ENCODE results near the gene STK32B. TPM values are rescaled to one million over a fixed set of nuclear protein-coding genes. Genes with fewer than 3 reads are reported as not detected.
A peak's percentile ranks its signal among the peaks of the same experiment; 100 is the strongest.

The STK32B gene
- total RNA-seq, 8 experiments from 2014 or later = 1.8 to 25.1 (median 4.7) TPM

DNA sequence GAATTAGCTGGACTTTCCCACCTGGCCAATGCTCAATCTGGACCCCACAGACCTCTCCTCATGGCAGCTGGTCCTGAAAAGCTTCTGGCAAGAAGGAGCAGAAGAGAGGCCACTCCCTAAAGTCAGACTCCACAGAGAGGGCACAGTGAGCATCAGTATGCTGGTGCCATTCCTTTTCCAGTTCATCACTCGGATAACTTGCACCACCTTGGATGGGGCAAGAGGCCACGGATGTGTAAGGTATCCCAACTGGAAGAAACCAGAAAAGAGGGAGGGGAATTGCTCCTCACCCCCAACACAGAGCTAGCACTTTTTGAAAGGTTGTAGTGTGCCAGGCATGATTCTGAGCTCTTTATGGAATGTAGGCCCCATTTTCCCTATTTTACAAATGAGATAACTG is 85.9 kb downstream of the STK32B start:
- Histone ChIP-seq H3K4me3 (no peak overlapping the region), H3K27ac (no peak overlapping the region), H3K4me1 (replicated peaks in 1 of 2) (no peaks in the 10 kb centered on the region)
- no peak for ATAC-seq (replicated peaks in 6 of 8)
- in situ Hi-C loops (cut with MboI; ENCODE audit: low pct_unique_long_range_greater_than_20kb in 2 of 9, low sequenced_read_pairs in 9 of 9, unreplicated experiment in 9 of 9) = no loop called here
- 50 to 100% methylated on average over 1 to 2 of the region's 2 CpGs; no CpG with 5 or more reads in 8 of the 10 experiments for WGBS, 10 experiments

DNA sequence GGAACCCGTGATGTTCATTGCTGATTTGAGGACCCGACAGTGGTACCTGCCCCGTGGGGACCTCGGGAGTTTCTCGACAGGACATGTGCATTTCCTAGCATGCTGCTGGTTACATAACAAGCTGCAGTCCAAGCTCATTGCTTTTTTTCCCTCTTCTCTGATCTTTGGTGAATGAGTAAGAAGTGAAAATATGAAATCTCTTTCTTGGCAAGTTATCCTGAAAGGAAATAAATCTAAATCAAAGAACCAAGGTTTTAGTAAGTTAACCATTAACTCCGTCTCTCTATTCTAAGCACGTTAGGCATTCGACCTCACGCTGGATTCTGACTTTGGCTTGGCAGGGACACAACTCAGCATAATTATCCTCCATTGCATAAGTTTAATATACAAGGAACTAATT is 86.6 kb downstream of the STK32B start:
- in situ Hi-C loops (cut with MboI; ENCODE audit: low pct_unique_long_range_greater_than_20kb in 2 of 9, low sequenced_read_pairs in 9 of 9, unreplicated experiment in 9 of 9) = no loop called here

GRCh38 chr4:5138389-5138788 is 87.1 kb downstream of the STK32B start:
- H3K27ac ChIP-seq = no peak overlapping the region
- no peaks in the 10 kb centered on the region for H3K4me1 ChIP-seq (replicated peaks in 1 of 2)
- WGBS, 10 experiments = 85 to 100% (median 100%) methylated on average over 1 to 3 of the region's 3 CpGs
- H3K4me3 ChIP-seq = no peak overlapping the region
- ATAC-seq (replicated peaks in 6 of 8) = peak in 1 of 8 experiments; percentile 46
- in situ Hi-C loops (cut with MboI; ENCODE audit: low pct_unique_long_range_greater_than_20kb in 2 of 9, low sequenced_read_pairs in 9 of 9, unreplicated experiment in 9 of 9) = no loop called here

More for the DNA sequence above, 86.6 kb downstream of the STK32B start:
- H3K4me1 ChIP-seq (replicated peaks in 1 of 2) = no peaks in the 10 kb centered on the region
- H3K4me3 ChIP-seq = no peak overlapping the region
- no peak for ATAC-seq (replicated peaks in 6 of 8)
- H3K27ac ChIP-seq = no peak overlapping the region
- 10 to 84% (median 34%) methylated on average over 1 to 9 of the region's 9 CpGs for WGBS, 10 experiments

GRCh38 chr4:5139141-5139540 is 87.9 kb downstream of the STK32B start:
- H3K27ac ChIP-seq = no peak overlapping the region
- 40 to 100% (median 76%) methylated on average over 1 of the region's 2 CpGs; no CpG with 5 or more reads in 6 of the 10 experiments for WGBS, 10 experiments
- no peaks in the 10 kb centered on the region for H3K4me1 ChIP-seq (replicated peaks in 1 of 2)
- ATAC-seq (replicated peaks in 6 of 8) = no peak
- no peak overlapping the region for H3K4me3 ChIP-seq
- in situ Hi-C loops (cut with MboI; ENCODE audit: low pct_unique_long_range_greater_than_20kb in 2 of 9, low sequenced_read_pairs in 9 of 9, unreplicated experiment in 9 of 9) = no loop called here

DNA sequence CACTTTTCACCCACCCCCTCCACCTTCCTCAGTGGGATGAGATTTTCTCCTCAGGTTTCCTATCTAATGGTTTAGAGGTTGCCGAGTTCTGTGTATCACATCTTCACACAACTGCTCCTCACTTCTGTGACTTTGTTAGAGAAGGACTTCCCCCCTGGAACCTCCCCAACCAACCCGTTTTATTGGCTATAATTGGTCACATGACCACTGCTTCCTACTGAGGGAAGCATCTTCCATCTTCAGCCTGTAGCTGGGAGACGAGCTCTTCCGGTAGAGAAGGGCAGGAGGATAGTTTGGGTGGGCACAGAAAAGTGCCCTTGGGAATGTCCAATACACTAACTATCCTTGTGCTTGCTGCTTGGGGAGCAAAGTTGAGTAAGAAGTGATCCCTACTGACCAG is 90.5 kb downstream of the STK32B start:
- no peak overlapping the region for H3K27ac ChIP-seq
- no peak overlapping the region for H3K4me3 ChIP-seq
- no peaks in the 10 kb centered on the region for H3K4me1 ChIP-seq (replicated peaks in 1 of 2)
- in situ Hi-C loops (cut with MboI; ENCODE audit: low pct_unique_long_range_greater_than_20kb in 2 of 9, low sequenced_read_pairs in 9 of 9, unreplicated experiment in 9 of 9) = no loop called here
- WGBS, 10 experiments = 57 to 100% (median 83%) methylated on average over 1 to 4 of the region's 4 CpGs; no CpG with 5 or more reads in 3 of the 10 experiments
- no peak for ATAC-seq (replicated peaks in 6 of 8)

- H3K4me1 ChIP-seq (replicated peaks in 1 of 2) = no peaks in the 10 kb centered on the region
- in situ Hi-C loops (cut with MboI; ENCODE audit: low pct_unique_long_range_greater_than_20kb in 2 of 9, low sequenced_read_pairs in 9 of 9, unreplicated experiment in 9 of 9) = no loop called here
- H3K4me3 ChIP-seq = no peak overlapping the region
- peak in 3 of 8 experiments; percentile 29 to 57 (median 51) for ATAC-seq (replicated peaks in 6 of 8)
- no peak overlapping the region for H3K27ac ChIP-seq
- 40 to 100% (median 76%) methylated on average over 1 to 3 of the region's 3 CpGs; no CpG with 5 or more reads in 1 of the 10 experiments for WGBS, 10 experiments
Observed at GRCh38 chr4:5142726-5143125, 91.4 kb downstream of the STK32B start.

DNA sequence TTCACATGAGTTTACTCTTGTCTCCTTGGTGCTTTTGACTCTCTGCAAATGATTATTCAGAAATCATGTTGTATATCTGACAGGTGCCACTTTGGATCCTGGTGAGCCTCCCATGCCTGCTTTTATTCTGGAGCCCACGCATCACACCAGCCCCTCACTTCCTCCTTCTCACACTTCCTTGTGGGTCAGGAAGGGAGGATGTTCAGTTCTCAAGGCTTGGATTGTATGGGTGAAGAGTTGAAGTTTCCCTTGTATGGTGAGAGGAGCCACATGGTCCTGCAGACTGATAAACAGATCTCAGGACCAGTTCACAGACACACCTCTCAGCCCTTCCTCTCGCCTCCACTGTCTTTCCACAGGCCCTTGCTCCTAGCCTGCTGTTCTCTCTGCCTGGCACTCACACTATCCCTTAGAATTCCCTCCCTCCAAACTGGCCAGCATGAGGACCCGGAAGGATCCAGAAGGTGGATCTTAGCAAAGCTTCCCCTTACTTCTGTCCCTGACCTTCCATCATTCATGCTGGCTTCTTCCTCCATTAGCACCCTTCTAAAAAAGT is 92.1 kb downstream of the STK32B start:
- H3K4me1 ChIP-seq (replicated peaks in 1 of 2) = no peaks in the 10 kb centered on the region
- ATAC-seq (replicated peaks in 6 of 8) = no peak
- in situ Hi-C loops (cut with MboI; ENCODE audit: low pct_unique_long_range_greater_than_20kb in 2 of 9, low sequenced_read_pairs in 9 of 9, unreplicated experiment in 9 of 9) = no loop called here
- no peak overlapping the region for H3K4me3 ChIP-seq
- H3K27ac ChIP-seq = no peak overlapping the region
- WGBS, 10 experiments = 67 to 100% (median 82%) methylated on average over 1 to 2 of the region's 3 CpGs; no CpG with 5 or more reads in 4 of the 10 experiments

GRCh38 chr4:5143940-5144339 is 92.7 kb downstream of the STK32B start:
- no peak overlapping the region for H3K4me3 ChIP-seq
- in situ Hi-C loops (cut with MboI; ENCODE audit: low pct_unique_long_range_greater_than_20kb in 2 of 9, low sequenced_read_pairs in 9 of 9, unreplicated experiment in 9 of 9) = no loop called here
- no peak overlapping the region for H3K27ac ChIP-seq
- ATAC-seq (replicated peaks in 6 of 8) = peak in 1 of 8 experiments; percentile 40
- WGBS, 10 experiments = 63 to 90% (median 82%) methylated on average over 1 to 4 of the region's 4 CpGs; no CpG with 5 or more reads in 4 of the 10 experiments
- no peaks in the 10 kb centered on the region for H3K4me1 ChIP-seq (replicated peaks in 1 of 2)

- 33 to 100% (median 85%) methylated on average over 1 to 2 of the region's 2 CpGs; no CpG with 5 or more reads in 4 of the 10 experiments for WGBS, 10 experiments
- in situ Hi-C loops (cut with MboI; ENCODE audit: low pct_unique_long_range_greater_than_20kb in 2 of 9, low sequenced_read_pairs in 9 of 9, unreplicated experiment in 9 of 9) = no loop called here
- Histone ChIP-seq H3K4me3 (no peak overlapping the region), H3K4me1 (replicated peaks in 1 of 2) (no peaks in the 10 kb centered on the region), H3K27ac (no peak overlapping the region)
- ATAC-seq (replicated peaks in 6 of 8) = no peak
Observed at GRCh38 chr4:5144384-5144783, 93.1 kb downstream of the STK32B start.

GRCh38 chr4:5146248-5146647 is 95.0 kb downstream of the STK32B start:
- 49 to 92% (median 77%) methylated on average over 2 to 6 of the region's 6 CpGs; no CpG with 5 or more reads in 2 of the 10 experiments for WGBS, 10 experiments
- in situ Hi-C loops (cut with MboI; ENCODE audit: low pct_unique_long_range_greater_than_20kb in 2 of 9, low sequenced_read_pairs in 9 of 9, unreplicated experiment in 9 of 9) = no loop called here
- no peaks in the 10 kb centered on the region for H3K4me1 ChIP-seq (replicated peaks in 1 of 2)
- no peak overlapping the region for H3K27ac ChIP-seq
- ATAC-seq (replicated peaks in 6 of 8) = no peak
- H3K4me3 ChIP-seq = no peak overlapping the region

DNA sequence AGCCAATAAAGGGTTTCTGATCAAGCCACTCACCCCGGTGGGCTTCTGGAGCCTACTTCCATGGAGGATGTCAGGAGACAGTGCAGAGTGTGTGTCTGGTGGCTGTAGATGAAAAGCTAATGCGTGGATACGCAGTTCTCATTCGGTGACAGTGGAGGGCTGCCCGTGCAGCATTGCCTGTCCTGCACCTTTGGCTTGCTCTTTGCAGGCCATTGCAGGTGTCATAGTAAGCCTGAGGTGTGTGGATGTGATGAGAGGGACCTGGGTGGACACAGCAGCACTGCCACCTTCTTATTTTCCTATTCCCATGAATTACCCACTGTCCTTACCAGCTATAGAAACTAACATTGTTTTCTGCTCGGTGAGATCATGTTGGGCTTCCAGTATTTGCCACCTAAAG is 101.2 kb downstream of the STK32B start:
- no peak overlapping the region for H3K27ac ChIP-seq
- no peak overlapping the region for H3K4me3 ChIP-seq
- 20 to 92% (median 69%) methylated on average over 1 to 6 of the region's 6 CpGs; no CpG with 5 or more reads in 5 of the 10 experiments for WGBS, 10 experiments
- ATAC-seq (replicated peaks in 6 of 8) = no peak
- H3K4me1 ChIP-seq (replicated peaks in 1 of 2) = peaks cover 2 to 3% of the 10 kb centered on the region in 2 donors
- in situ Hi-C loops (cut with MboI; ENCODE audit: low pct_unique_long_range_greater_than_20kb in 2 of 9, low sequenced_read_pairs in 9 of 9, unreplicated experiment in 9 of 9) = no loop called here

GRCh38 chr4:5156682-5157081 is 105.4 kb downstream of the STK32B start:
- ATAC-seq (replicated peaks in 6 of 8) = no peak
- H3K27ac ChIP-seq = no peak overlapping the region
- WGBS, 10 experiments = 0 to 100% (median 49%) methylated on average over 1 to 3 of the region's 3 CpGs; no CpG with 5 or more reads in 1 of the 10 experiments
- H3K4me3 ChIP-seq = no peak overlapping the region
- in situ Hi-C loops (cut with MboI; ENCODE audit: low pct_unique_long_range_greater_than_20kb in 2 of 9, low sequenced_read_pairs in 9 of 9, unreplicated experiment in 9 of 9) = no loop called here
- peaks cover 2 to 3% of the 10 kb centered on the region in 2 donors for H3K4me1 ChIP-seq (replicated peaks in 1 of 2)

DNA sequence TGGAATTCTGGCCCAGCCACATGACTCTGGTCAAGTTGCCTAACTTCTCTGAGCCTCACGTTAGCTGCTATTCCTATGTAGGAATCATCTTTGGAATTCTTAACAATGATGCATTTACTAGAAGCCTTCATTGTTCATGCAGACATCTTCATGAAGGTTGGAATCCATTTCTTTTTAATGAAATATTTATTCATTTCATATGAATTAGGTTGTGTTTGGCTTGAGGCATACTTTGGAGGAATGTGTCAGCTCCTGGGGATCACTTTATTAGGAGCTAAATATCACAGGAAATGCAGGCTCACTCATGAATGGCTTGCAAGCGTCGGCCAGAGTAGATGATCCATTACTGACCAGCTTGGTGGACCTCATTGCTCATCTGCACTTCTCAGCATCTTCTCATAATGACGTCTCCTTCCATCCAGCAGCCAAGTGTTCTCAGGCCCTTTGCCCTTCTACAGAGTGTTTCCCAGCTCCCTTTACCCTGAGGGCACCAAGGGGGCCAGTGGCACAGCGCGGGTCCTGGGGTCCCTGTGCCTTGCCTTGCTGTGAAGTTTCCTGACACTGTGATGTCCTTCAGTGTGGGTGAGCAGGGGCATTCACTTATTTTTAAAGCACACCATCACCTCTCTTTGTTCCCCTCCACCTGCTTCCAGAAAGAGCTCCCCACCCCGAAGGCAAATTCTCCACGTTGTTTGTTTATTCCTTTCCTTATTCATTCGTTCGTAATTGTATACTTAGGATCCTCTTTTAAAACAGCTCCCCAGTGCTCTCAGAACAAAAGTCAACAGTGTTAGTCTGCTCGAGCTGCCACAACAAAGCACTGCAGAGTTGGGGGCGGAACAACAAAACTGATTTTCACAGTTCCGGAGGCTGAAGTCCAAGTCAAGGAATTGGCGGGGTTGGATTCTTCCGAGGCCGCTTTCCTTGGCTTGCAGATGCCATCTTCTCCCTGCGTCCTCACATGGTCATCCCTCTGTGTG is 106.8 kb downstream of the STK32B start:
- Histone ChIP-seq H3K27ac (no peak overlapping the region), H3K4me1 (replicated peaks in 1 of 2) (peaks cover 2 to 3% of the 10 kb centered on the region in 2 donors), H3K4me3 (no peak overlapping the region)
- peak in 2 of 8 experiments; percentile 76 to 77 for ATAC-seq (replicated peaks in 6 of 8)
- in situ Hi-C loops (cut with MboI; ENCODE audit: low pct_unique_long_range_greater_than_20kb in 2 of 9, low sequenced_read_pairs in 9 of 9, unreplicated experiment in 9 of 9) = no loop called here
- WGBS, 10 experiments = 30 to 87% (median 66%) methylated on average over 4 to 14 of the region's 17 CpGs; no CpG with 5 or more reads in 1 of the 10 experiments

Data from motor neuron (in vitro differentiated cells).